NB4 (cell line): ENCODE data around the gene CCK.
A peak's percentile ranks its signal among the peaks of the same experiment; 100 is the strongest.

ENCODE experiments used
- DNase-seq: peaks from one replicate; pipeline ENCODE4 v3.0.0; 2010; ENCODE audit warnings: low read depth
- H3K4me3 ChIP-seq: one replicate; pipeline ENCODE4 v1.5.1; 2011; ENCODE audit warnings: mild to moderate bottlenecking, low read depth, low read length, moderate library complexity
- MAX ChIP-seq: IDR thresholded peaks from 2 replicates; pipeline ENCODE4 v1.6.1; 2011; ENCODE audit warnings: low read depth, low read length
- MYC ChIP-seq: IDR thresholded peaks from 2 replicates; pipeline ENCODE4 v1.6.1; 2011; ENCODE audit warnings: low read depth, low read length
- POLR2A ChIP-seq: IDR thresholded peaks from 2 replicates; pipeline ENCODE4 v1.6.1; 2011; ENCODE audit warnings: mild to moderate bottlenecking; ENCODE audit not compliant: insufficient read length; ENCODE audit errors: extremely low read depth
- TF ChIP-seq, protein P1 (sequence below): IDR thresholded peaks from one replicate; pipeline ENCODE4 v1.5.1; 2012; ENCODE audit warnings: low read depth, low read length

The CCK gene

GRCh38 chr3:42273361-42273760 lies 7.4 kb upstream of the CCK start:
- TF ChIP-seq, protein P1, sequence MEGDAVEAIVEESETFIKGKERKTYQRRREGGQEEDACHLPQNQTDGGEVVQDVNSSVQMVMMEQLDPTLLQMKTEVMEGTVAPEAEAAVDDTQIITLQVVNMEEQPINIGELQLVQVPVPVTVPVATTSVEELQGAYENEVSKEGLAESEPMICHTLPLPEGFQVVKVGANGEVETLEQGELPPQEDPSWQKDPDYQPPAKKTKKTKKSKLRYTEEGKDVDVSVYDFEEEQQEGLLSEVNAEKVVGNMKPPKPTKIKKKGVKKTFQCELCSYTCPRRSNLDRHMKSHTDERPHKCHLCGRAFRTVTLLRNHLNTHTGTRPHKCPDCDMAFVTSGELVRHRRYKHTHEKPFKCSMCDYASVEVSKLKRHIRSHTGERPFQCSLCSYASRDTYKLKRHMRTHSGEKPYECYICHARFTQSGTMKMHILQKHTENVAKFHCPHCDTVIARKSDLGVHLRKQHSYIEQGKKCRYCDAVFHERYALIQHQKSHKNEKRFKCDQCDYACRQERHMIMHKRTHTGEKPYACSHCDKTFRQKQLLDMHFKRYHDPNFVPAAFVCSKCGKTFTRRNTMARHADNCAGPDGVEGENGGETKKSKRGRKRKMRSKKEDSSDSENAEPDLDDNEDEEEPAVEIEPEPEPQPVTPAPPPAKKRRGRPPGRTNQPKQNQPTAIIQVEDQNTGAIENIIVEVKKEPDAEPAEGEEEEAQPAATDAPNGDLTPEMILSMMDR = no peak
- TF ChIP-seq MAX = no peak
- no peak for TF ChIP-seq MYC
- no peak for TF ChIP-seq POLR2A
- H3K4me3 ChIP-seq = no peak overlapping the region
- DNase-seq = peak; percentile 33

GRCh38 chr3:42271786-42272185 lies 5.8 kb upstream of the CCK start:
- TF ChIP-seq MAX (no peak), MYC (no peak), POLR2A (no peak)
- TF ChIP-seq, protein P1 = no peak
- DNase-seq = no peak
- H3K4me3 ChIP-seq = no peak overlapping the region

DNA sequence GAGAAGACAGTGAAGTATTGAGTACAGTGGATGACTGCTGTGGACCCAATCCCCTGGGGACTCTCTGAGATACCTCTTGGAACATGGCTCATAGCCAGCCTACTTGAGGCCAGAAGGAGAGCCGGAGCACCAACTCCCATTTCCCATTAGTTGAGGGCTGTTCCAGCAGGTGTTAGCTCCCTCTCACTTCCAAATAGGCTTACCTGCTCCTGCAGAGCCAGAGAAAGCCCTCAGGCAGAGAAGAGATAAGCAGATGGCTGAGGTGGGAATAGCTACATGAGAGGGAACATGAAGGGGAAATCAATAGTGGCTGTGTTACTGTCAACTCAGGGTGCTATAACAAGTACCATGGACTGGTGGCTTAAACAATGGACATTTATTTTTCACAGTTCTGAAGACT lies 4.6 kb upstream of the CCK start:
- TF ChIP-seq MYC (no peak), MAX (no peak), POLR2A (no peak)
- TF ChIP-seq, protein P1 = no peak
- no peak for DNase-seq
- no peak overlapping the region for H3K4me3 ChIP-seq

- TF ChIP-seq MAX = no peak
- no peak for TF ChIP-seq MYC
- no peak for TF ChIP-seq POLR2A
- TF ChIP-seq, protein P1 = no peak
Observed at GRCh38 chr3:42269647-42270046, 3.7 kb upstream of the CCK start.

DNA sequence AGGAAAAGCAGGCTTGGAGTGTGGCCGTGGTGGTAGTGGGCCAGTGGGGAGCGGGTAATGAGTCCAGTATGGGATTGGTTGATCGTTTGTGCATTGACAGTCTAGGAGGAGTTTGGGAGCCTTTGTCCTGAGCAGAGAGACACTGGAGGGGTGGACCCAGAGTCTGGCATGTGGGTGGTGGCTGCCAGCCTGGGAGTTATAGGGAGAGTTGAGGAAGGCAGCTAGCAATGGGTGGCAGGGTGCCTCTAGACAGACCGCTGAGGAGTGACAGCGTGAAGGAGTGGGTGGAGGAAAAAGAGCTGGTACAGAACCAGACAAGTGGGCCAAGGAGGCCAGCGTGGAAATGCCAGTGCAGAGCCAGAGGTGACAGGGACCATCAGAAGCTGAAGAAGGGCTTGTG lies 1.9 kb upstream of the CCK start:
- TF ChIP-seq MAX (no peak), MYC (no peak), POLR2A (no peak)
- TF ChIP-seq, protein P1 = no peak
- no peak for DNase-seq
- no peak overlapping the region for H3K4me3 ChIP-seq

More at GRCh38 chr3:42269647-42270046, 3.7 kb upstream of the CCK start:
- H3K4me3 ChIP-seq = no peak overlapping the region
- no peak for DNase-seq
